ENCODE measurements around the gene KRT72. TPM values are rescaled to one million over a fixed set of nuclear protein-coding genes. Genes with fewer than 3 reads are reported as not detected.

KRT72 gene
- polyA plus RNA-seq, 1 donor (not counting 4 experiments of a cell fraction or from before 2014, with no cell fraction given): not detected

- TF ChIP-seq, protein P1, sequence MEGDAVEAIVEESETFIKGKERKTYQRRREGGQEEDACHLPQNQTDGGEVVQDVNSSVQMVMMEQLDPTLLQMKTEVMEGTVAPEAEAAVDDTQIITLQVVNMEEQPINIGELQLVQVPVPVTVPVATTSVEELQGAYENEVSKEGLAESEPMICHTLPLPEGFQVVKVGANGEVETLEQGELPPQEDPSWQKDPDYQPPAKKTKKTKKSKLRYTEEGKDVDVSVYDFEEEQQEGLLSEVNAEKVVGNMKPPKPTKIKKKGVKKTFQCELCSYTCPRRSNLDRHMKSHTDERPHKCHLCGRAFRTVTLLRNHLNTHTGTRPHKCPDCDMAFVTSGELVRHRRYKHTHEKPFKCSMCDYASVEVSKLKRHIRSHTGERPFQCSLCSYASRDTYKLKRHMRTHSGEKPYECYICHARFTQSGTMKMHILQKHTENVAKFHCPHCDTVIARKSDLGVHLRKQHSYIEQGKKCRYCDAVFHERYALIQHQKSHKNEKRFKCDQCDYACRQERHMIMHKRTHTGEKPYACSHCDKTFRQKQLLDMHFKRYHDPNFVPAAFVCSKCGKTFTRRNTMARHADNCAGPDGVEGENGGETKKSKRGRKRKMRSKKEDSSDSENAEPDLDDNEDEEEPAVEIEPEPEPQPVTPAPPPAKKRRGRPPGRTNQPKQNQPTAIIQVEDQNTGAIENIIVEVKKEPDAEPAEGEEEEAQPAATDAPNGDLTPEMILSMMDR (optimal IDR thresholded peaks at IDR 0.05 in 1 of 3, IDR thresholded peaks at IDR 0.05 in 1 of 3, conservative IDR thresholded peaks at IDR 0.05 in 1 of 3; ENCODE audit: extremely low read depth in 1 of 3, insufficient read depth in 2 of 3, low read length in 3 of 3): no peak
- no peak for TF ChIP-seq EZH2 (IDR thresholded peaks at IDR 0.05; ENCODE audit: low read length)
- Histone ChIP-seq H3K4me1 (ENCODE audit: control insufficient read depth, extremely low read depth, insufficient read depth, low read length) (no peaks in the 10 kb centered on the region), H3K36me3 (ENCODE audit: control insufficient read depth in 2 of 2, extremely low read depth in 1 of 2, insufficient read depth in 2 of 2, low read length in 2 of 2) (no peaks in the 10 kb centered on the region), H3K79me2 (ENCODE audit: control insufficient read depth, insufficient read depth, low read length) (no peaks in the 10 kb centered on the region), H3K27me3 (ENCODE audit: control insufficient read depth, extremely low read depth, insufficient read depth, low read length) (peaks cover 7% of the 10 kb centered on the region), H3K9me3 (ENCODE audit: control insufficient read depth, low read depth, low read length) (no peaks in the 10 kb centered on the region), H3K27ac (ENCODE audit: control insufficient read depth, insufficient read depth, low read length) (no peak overlapping the region), H3K4me2 (ENCODE audit: control insufficient read depth, extremely low read depth, insufficient read depth, low read depth, low read length) (no peak overlapping the region), H3K9ac (ENCODE audit: control insufficient read depth, extremely low read depth, insufficient read depth, low read length) (no peak overlapping the region), H4K20me1 (ENCODE audit: control insufficient read depth, extremely low read depth, insufficient read depth, low read length) (no peaks in the 10 kb centered on the region), H2AFZ (ENCODE audit: control insufficient read depth, low read length) (no peak overlapping the region), H3K4me3 (ENCODE audit: control insufficient read depth in 2 of 3, extremely low read depth in 1 of 3, insufficient read depth in 2 of 3, low read depth in 1 of 3, low read length in 3 of 3) (no peak overlapping the region), H3K9me1 (ENCODE audit: control insufficient read depth, extremely low read depth, insufficient read depth, low read length) (no peaks in the 10 kb centered on the region)
- dilution Hi-C loops (cut with MboI; ENCODE audit: extremely low pct_ligation_motif_present, low sequenced_read_pairs): no loop called here
- DNase-seq (ENCODE audit: low read depth, low spot score): no peak
- no peak for FAIRE-seq
These were observed 11.2 kb downstream of the KRT72 start for GRCh38 chr12:52590021-52590420.

DNA sequence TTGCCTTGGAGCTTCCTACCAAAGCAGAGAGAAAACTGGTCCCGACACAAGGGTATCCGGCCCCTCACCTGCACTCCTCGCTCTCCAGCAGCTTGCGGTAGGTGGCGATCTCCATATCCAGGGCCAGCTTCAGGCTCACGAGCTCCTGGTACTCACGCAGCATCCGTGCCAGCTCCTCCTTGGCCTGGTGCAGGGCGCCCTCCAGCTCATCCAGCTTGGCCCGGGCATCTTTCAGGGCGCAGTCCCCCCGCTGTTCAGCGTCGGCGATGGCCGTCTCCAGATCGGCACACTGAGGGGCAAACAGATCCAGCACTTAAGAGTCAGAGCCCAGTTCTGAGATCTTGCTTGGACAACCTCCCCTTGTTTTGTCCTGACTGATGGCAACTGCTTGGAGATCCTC, 13.7 kb downstream of the KRT72 start:
- DNase-seq (ENCODE audit: low read depth, low spot score): no peak
- Histone ChIP-seq H3K27ac (ENCODE audit: control insufficient read depth, insufficient read depth, low read length) (no peak overlapping the region), H3K4me1 (ENCODE audit: control insufficient read depth, extremely low read depth, insufficient read depth, low read length) (peaks cover 8% of the 10 kb centered on the region), H3K9me1 (ENCODE audit: control insufficient read depth, extremely low read depth, insufficient read depth, low read length) (no peaks in the 10 kb centered on the region), H2AFZ (ENCODE audit: control insufficient read depth, low read length) (no peak overlapping the region), H4K20me1 (ENCODE audit: control insufficient read depth, extremely low read depth, insufficient read depth, low read length) (no peaks in the 10 kb centered on the region), H3K36me3 (ENCODE audit: control insufficient read depth in 2 of 2, extremely low read depth in 1 of 2, insufficient read depth in 2 of 2, low read length in 2 of 2) (no peaks in the 10 kb centered on the region), H3K4me2 (ENCODE audit: control insufficient read depth, extremely low read depth, insufficient read depth, low read depth, low read length) (no peak overlapping the region), H3K9me3 (ENCODE audit: control insufficient read depth, low read depth, low read length) (no peaks in the 10 kb centered on the region), H3K27me3 (ENCODE audit: control insufficient read depth, extremely low read depth, insufficient read depth, low read length) (peaks cover 1% of the 10 kb centered on the region), H3K9ac (ENCODE audit: control insufficient read depth, extremely low read depth, insufficient read depth, low read length) (no peak overlapping the region), H3K79me2 (ENCODE audit: control insufficient read depth, insufficient read depth, low read length) (no peaks in the 10 kb centered on the region), H3K4me3 (ENCODE audit: control insufficient read depth in 2 of 3, extremely low read depth in 1 of 3, insufficient read depth in 2 of 3, low read depth in 1 of 3, low read length in 3 of 3) (no peak overlapping the region)
- no peak for TF ChIP-seq EZH2 (IDR thresholded peaks at IDR 0.05; ENCODE audit: low read length)
- TF ChIP-seq, protein P1 (optimal IDR thresholded peaks at IDR 0.05 in 1 of 3, IDR thresholded peaks at IDR 0.05 in 1 of 3, conservative IDR thresholded peaks at IDR 0.05 in 1 of 3; ENCODE audit: extremely low read depth in 1 of 3, insufficient read depth in 2 of 3, low read length in 3 of 3): no peak
- FAIRE-seq: no peak
- dilution Hi-C loops (cut with MboI; ENCODE audit: extremely low pct_ligation_motif_present, low sequenced_read_pairs): no loop called here

Measured in keratinocyte (primary cell).